GM21786 (cell line): ENCODE measurements around the gene CCT8L2.
"Not testable (repeated sequence)": the region's sequence is repeated elsewhere in the genome, so short reads cannot be mapped to it uniquely, and the experiment has no call there.

Experiments used
- ATAC-seq: cut with Tn5 transposase; IDR thresholded peaks from one replicate; pipeline ENCODE4 v1.9.1; 2021; ENCODE audit not compliant: unreplicated experiment

Gene CCT8L2

GRCh38 chr22:16595251-16595650 is 2.6 kb upstream of the CCT8L2 start:
- not testable (repeated sequence) for ATAC-seq

- no peak for ATAC-seq
Observed at GRCh38 chr22:16594026-16594425, 1.4 kb upstream of the CCT8L2 start.

- not testable (repeated sequence) for ATAC-seq
Observed at GRCh38 chr22:16592231-16592630, 379 bp downstream of the CCT8L2 start.

DNA sequence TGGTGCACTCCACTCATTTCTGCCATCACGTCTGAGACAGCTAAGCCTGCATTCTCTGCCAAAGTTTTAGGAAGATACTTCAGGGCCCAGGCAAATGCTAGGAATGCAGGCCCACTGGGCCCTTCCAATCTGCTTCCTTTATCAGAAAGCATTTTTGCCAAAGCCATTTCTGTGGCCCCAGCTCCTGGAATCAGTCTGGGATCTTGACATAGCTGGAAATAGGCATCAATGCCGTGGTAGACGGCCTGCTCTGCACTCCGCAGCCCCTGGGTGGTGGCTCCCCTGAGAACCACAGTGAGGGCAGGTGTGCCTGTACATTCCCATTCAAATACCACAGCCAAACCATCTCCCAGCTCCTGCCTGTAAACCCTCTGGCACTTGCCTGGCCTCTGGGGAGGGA is 1.5 kb downstream of the CCT8L2 start:
- ATAC-seq, result not testable (repeated sequence)

- no peak for ATAC-seq
Observed at GRCh38 chr22:16586991-16587390, 5.6 kb downstream of the CCT8L2 start.

- no peak for ATAC-seq
Observed at GRCh38 chr22:16586170-16586569, 6.4 kb downstream of the CCT8L2 start.

GRCh38 chr22:16580872-16581271 is 11.7 kb downstream of the CCT8L2 start:
- not testable (repeated sequence) for ATAC-seq

DNA sequence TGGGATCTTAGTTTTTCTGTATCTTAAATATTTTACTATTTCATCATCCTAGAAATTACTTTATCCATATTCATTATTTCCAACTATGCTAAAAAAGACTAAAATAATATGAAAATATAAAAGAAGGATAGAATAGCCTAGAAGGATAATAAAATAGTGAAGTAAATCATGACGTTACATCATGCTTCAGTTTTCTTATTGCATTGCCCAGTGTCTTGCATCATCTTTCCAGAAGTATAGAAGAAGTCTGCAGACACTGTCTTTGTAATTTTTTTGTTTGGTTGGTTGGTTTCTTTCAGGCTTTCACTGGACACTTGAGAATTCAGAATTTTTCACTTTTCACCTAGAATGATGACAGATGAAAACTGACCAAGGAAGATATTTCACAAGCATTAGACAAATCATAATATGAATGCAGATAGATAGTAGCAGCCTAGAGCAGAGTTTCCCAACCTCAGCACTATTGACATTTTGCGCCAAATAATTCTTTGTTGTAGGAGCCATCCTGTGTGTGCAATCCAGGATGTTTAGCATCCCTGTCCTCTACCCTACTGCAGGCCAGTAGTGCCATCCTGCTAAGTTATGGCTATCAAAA is 23.3 kb downstream of the CCT8L2 start:
- not testable (repeated sequence) for ATAC-seq

DNA sequence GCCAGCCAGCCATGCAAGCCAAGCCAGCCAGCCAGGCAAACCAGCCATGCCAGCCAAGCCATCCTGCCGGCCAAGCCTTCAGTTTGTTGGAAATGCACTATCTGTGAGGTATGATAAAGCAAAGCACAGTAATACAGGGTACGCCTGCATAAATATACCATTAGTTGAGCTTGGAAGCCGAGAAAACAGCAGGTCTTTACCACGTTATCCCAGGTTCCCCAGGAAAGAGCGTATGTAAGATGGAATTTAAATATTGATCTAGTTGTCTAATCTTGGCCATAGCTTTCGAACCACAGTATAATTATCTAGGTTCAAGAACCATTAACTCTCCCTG is 24.2 kb downstream of the CCT8L2 start:
- ATAC-seq, result no peak

DNA sequence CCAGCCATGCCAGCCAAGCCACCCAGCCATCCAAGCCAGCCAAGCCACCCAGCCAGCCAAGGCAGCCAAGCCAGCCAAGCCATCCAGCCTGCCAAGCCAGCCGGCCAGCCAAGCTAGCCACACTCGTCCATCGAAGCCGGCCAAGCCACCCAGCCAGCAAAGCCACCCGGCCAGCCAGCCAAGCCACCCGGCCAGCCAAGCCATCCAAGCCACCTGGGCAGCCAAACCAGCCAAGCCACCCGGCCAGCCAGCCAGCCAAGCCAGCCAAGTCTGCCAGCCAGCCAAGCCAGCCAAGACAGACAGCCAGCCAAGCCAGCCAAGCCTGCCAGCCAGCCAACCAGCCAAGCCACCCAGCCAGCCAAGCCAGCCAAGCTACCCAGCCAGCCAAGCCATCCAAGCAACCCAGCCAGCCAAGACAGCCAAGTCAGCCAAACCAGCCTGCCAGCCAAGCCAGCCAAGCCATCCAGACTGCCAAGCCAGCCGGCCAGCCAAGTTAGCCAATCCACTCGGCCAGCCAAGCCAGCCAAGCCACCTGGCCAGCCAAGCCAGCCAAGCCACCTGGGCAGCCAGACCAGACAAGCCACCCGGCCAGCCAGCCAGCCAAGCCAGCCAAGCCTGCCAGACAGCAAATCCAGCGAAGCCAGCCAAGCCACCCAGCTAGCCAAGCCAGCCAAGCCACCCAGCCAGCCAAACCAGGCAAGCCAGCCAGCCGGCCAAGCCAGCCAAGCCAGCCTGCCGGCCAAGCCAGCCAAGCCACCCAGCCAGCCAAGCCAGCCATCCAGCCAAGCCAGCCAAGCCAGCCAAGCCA is 24.8 kb downstream of the CCT8L2 start:
- ATAC-seq, result not testable (repeated sequence)

DNA sequence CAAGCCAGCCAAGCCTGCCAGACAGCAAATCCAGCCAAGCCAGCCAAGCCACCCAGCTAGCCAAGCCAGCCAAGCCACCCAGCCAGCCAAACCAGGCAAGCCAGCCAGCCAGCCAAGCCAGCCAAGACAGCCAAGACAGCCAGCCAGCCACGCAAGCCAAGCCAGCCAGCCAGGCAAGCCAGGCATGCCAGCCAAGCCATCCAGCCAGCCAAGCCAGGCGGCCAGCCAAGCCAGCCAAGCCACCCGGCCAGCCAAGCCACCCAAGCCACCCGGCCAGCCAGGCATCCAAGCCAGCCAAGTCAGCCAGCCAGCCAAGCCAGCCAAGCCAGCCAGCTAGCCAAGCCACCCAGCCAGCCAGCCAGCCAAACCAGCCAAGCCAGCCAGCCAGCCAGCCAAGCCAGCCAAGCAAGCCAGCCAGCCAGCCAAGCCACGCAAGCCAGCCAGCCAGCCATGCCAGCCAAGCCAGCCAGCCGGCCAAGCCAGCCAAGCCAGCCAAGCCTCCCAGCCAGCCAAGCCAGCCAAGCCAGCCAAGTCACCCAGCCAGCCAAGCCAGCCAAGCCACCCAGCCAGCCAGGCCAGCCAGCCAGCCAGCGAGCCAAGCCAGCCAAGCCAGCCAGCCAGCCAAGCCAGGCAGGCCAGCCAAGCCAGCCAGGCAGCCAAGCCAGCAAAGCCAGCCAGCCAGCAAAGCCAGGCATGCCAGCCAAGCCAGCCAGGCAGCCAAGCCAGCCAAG is 26.0 kb downstream of the CCT8L2 start:
- ATAC-seq, result not testable (repeated sequence)

- ATAC-seq, result not testable (repeated sequence)
Observed at GRCh38 chr22:16565585-16566420, 26.8 kb downstream of the CCT8L2 start.

DNA sequence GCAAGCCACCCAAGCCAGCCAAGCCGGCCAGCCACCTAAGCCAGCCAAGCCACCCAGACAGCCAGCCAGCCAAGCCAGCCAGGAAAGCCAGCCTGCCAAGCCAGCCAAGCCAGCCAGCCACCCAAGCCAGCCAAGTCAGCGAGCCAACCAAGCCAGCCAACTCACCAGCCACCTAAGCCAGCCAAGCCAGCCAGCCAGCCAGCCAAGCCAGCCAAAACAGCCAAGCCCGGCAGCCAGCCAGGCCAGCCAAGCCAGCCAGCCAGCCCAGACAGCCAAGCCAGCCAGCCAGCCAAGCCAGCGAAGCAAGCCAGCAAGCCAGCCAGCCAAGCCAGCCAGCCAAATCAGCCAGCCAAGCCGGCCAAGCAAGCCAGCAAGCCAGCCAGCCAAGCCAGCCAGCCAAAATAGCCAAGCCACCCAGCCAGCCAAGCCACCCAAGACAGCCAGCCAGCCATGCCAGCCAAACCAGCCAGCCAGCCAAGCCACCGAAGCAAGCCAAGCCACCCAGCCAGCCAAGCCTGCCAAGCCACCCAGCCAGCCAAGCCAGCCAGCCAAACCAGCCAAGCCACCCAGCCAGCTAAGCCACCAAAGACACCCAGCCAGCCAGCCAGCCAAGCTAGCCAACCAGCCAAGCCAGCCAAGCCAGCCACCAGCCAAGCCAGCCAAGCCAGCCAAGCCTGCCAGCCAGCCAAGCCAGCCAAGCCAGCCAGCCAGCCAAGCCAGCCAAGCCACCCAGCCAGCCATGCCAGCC is 27.6 kb downstream of the CCT8L2 start:
- not testable (repeated sequence) for ATAC-seq

DNA sequence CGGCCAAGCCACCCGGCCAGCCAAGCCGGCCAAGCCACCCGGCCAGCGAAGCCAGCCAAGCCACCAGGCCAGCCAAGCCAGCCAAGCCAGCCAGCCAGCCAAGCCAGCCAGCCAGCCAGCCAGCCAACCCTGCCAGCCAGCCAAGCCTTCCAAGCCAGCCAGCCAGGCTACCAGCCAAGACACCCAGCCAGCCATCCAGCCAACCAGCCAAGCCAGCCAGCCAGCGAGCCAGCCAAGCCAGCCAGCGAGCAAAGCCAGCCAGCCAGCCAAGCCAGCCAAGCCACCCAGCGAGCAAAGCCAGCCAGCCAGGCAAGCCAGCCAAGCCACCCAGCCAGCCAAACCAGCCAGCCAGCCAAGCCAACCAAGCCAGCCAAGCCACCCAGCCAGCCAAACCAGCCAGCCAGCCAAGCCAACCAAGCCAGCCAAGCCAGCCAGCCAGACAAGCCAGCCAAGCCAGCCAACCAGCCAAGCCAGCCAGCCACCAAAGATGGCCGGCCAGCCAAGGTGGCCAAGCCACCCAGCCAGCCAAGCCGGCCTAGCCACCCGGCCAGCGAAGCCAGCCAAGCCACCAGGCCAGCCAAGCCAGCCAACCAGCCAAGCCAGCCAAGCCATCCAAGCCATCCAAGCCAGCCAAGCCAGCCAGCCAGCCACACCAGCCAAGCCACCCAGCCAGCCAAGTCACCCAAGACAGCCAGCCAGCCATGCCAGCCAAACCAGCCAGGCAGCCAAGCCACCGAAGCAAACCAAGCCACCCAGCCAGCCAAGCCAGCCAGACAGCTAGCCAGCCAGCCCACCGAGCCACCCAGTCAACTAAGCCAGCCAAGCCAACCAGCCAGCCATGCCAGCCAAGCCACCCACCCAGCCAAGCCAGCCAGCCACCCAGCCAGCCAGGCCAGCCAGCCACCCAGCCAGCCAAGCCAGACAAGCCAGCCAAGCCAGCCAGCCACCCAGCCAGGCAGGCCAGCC is 28.8 kb downstream of the CCT8L2 start:
- no peak for ATAC-seq

GRCh38 chr22:16562711-16563554 is 29.7 kb downstream of the CCT8L2 start:
- no peak for ATAC-seq

- ATAC-seq, result not testable (repeated sequence)
Observed at GRCh38 chr22:16561093-16561658, 31.4 kb downstream of the CCT8L2 start.

DNA sequence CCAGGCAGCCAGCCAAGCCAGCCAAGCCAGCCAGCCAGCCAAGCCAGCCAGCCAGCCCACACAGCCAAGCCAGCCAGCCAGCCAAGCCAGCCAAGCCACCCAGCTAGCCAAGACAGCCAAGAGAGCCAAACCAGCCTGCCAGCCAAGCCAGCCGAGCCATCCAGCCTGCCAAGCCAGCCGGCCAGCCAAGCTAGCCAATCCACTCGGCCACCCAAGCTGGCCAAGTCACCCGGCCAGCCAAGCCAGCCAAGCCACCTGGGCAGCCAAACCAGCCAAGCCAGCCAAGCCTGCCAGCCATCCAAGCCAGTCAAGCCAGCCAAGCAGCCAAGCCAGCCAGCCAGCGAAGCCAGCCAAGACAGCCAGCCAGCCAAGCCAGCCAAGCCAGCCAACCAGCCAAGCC is 32.0 kb downstream of the CCT8L2 start:
- ATAC-seq, result not testable (repeated sequence)

GRCh38 chr22:16559996-16560395 is 32.6 kb downstream of the CCT8L2 start:
- ATAC-seq, result not testable (repeated sequence)
